Tibial nerve (tissue), 3 donors: ENCODE data around the gene CDH8.

ENCODE experiments used
- POLR2A ChIP-seq, 2 donors: fragments of 450-650 bp; IDR thresholded peaks; one replicate each; pipeline ENCODE4 v1.6.1; 2017; ENCODE audit warnings: antibody characterized with exemption in 2 of 2, mild to moderate bottlenecking in 2 of 2, moderate library complexity in 2 of 2
- TF ChIP-seq, protein P1 (sequence below), 5 experiments: fragments of 200-600 bp in 3 of 5; fragments of 450-650 bp in 2 of 5; sonication (generic) in 3 of 5; IDR thresholded peaks; one replicate each; pipeline ENCODE4 v1.5.1; 2016 to 2019; ENCODE audit warnings: antibody characterized with exemption in 5 of 5, mild to moderate bottlenecking in 3 of 5, moderate library complexity in 2 of 5

DNA sequence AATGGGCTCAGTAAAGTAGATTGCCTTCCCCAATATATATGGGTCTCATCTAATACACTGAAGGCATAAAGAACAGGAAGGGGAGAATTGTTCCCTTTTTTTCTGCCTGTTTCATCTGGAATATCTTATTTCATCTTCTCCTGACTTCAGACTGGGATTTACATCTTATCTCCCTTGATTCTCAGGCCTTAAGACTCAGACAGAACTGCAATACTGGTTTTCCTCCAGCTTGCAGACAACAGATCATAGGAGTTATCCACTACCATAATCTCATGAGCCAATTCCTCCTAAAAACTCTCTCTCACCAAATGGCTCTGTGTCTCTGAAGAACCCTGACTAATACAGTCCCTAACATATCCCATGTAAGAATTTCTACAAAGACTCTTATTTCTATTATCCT, 390.7 kb downstream of the CDH8 start:
- TF ChIP-seq POLR2A (IDR thresholded peaks at IDR 0.05), result no peak
- TF ChIP-seq, protein P1, sequence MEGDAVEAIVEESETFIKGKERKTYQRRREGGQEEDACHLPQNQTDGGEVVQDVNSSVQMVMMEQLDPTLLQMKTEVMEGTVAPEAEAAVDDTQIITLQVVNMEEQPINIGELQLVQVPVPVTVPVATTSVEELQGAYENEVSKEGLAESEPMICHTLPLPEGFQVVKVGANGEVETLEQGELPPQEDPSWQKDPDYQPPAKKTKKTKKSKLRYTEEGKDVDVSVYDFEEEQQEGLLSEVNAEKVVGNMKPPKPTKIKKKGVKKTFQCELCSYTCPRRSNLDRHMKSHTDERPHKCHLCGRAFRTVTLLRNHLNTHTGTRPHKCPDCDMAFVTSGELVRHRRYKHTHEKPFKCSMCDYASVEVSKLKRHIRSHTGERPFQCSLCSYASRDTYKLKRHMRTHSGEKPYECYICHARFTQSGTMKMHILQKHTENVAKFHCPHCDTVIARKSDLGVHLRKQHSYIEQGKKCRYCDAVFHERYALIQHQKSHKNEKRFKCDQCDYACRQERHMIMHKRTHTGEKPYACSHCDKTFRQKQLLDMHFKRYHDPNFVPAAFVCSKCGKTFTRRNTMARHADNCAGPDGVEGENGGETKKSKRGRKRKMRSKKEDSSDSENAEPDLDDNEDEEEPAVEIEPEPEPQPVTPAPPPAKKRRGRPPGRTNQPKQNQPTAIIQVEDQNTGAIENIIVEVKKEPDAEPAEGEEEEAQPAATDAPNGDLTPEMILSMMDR (IDR thresholded peaks at IDR 0.05), result no peak
